ENCODE results near the gene SGF29.
"Not testable (repeated sequence)": the region's sequence is repeated elsewhere in the genome, so short reads cannot be mapped to it uniquely, and the experiment has no call there.

DNA sequence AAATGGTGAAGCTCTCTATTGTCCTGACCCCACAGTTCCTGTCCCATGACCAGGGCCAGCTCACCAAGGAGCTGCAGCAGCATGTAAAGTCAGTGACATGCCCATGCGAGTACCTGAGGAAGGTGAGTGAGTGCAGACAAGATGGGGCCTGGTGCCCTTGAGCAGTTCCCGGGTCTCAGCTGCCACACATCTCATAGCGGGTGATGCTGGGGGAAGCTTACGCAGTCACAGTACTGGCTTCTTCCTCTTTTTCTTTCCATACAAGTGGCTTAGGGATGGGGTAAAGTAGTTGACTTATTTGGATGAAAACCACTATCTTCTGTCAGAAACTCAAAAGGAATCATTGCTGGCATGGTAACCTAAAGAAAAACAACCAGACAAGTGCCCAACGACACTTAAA, 84.6 kb downstream of the SGF29 start:
- TF ChIP-seq POLR2A (IDR thresholded peaks at IDR 0.05): not testable (repeated sequence)
- TF ChIP-seq, protein P1, sequence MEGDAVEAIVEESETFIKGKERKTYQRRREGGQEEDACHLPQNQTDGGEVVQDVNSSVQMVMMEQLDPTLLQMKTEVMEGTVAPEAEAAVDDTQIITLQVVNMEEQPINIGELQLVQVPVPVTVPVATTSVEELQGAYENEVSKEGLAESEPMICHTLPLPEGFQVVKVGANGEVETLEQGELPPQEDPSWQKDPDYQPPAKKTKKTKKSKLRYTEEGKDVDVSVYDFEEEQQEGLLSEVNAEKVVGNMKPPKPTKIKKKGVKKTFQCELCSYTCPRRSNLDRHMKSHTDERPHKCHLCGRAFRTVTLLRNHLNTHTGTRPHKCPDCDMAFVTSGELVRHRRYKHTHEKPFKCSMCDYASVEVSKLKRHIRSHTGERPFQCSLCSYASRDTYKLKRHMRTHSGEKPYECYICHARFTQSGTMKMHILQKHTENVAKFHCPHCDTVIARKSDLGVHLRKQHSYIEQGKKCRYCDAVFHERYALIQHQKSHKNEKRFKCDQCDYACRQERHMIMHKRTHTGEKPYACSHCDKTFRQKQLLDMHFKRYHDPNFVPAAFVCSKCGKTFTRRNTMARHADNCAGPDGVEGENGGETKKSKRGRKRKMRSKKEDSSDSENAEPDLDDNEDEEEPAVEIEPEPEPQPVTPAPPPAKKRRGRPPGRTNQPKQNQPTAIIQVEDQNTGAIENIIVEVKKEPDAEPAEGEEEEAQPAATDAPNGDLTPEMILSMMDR (IDR thresholded peaks at IDR 0.05): not testable (repeated sequence)

Measured in ovary (tissue), 3 donors.